Measurements from ENCODE around the gene CDKL4. TPM values are rescaled to one million over a fixed set of nuclear protein-coding genes. Genes with fewer than 3 reads are reported as not detected.

Gene CDKL4
- polyA plus RNA-seq, 2 of the 4 experiments (the other 2 are of a cell fraction): 0.06 TPM; not detected in 1

DNA sequence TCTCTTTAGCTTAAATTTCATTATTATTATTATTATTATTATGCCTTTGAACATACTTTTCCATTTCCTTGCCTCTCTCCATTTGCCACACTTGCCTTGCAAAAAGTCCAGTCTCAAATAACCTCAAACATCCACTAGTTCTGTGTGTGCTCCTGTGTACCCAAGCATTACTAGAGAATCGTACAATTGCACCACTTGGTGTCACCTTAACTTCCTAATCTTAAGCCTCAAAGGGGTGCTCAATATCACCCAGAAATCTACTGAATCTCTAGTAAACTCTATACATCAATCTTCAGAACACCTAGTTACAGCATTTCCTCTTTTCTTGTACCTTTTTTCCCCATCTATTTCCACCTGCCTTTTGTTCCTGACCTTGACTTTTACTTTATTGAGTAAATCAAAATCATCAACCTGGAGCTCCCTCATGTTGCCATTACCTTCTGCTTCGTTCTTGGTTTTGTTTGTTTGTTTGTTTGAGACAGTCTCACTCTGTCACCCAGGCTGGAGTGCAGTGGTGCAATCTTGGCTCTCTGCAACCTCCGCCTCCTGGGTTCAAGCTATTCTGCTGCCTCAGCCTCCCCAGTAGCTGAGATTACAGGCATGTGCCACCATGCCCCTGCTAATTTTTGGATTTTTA lies 110.4 kb downstream of the CDKL4 start (continued):
- TF ChIP-seq, protein P1, sequence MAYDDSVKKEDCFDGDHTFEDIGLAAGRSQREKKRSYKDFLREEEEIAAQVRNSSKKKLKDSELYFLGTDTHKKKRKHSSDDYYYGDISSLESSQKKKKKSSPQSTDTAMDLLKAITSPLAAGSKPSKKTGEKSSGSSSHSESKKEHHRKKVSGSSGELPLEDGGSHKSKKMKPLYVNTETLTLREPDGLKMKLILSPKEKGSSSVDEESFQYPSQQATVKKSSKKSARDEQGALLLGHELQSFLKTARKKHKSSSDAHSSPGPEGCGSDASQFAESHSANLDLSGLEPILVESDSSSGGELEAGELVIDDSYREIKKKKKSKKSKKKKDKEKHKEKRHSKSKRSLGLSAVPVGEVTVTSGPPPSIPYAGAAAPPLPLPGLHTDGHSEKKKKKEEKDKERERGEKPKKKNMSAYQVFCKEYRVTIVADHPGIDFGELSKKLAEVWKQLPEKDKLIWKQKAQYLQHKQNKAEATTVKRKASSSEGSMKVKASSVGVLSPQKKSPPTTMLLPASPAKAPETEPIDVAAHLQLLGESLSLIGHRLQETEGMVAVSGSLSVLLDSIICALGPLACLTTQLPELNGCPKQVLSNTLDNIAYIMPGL (CRISPR knock-in tag; IDR thresholded peaks at IDR 0.05; ENCODE audit: borderline replicate concordance): no peak
- TF ChIP-seq MAX (IDR thresholded peaks at IDR 0.05) (no peak), POLR2A (IDR thresholded peaks at IDR 0.05; ENCODE audit: low read length) (no peak), NPAS2 (CRISPR knock-in tag; IDR thresholded peaks at IDR 0.05; ENCODE audit: borderline replicate concordance) (no peak), MAZ (IDR thresholded peaks at IDR 0.05; ENCODE audit: borderline replicate concordance, low read depth, low read length) (no peak), PHF8 (IDR thresholded peaks at IDR 0.05; ENCODE audit: borderline replicate concordance, low read depth) (no peak), POLR2AphosphoS2 (conservative IDR thresholded peaks at IDR 0.05; ENCODE audit: low read length) (no peak), BHLHE40 (IDR thresholded peaks at IDR 0.05; ENCODE audit: low read depth, low read length) (no peak)

- Histone ChIP-seq H3K4me1 (no peaks in the 10 kb centered on the region), H3K9me3 (no peaks in the 10 kb centered on the region), H3K4me2 (no peak overlapping the region), H3K27ac (no peak overlapping the region), H3K4me3 (no peak overlapping the region)
- ATAC-seq (no peak), FAIRE-seq (no peak), DNase-seq (ENCODE audit: low read depth in 1 of 2, low spot score in 1 of 2) (no peak)
- 73% methylated on average over 1 of the region's 1 CpG for whole genome bisulfite sequencing (ENCODE audit: missing lambda C conversion rate)
- ChIA-PET POLR2A (no interaction called here), CTCF (interaction anchor here (0.7 kb wide), 1 partner anchor 181 kb away, joined by 3 read pairs; no protein-coding TSS in a partner anchor)
- TF ChIP-seq TFCP2L1 (CRISPR knock-in tag; IDR thresholded peaks at IDR 0.05): no peak
- TF ChIP-seq CEBPB (IDR thresholded peaks at IDR 0.05): peak; percentile 48 to 57; a peak in 3 of 4 replicates
These were observed 114.8 kb downstream of the CDKL4 start for GRCh38 chr2:39128919-39129391.

GRCh38 chr2:39127973-39128372 lies 115.8 kb downstream of the CDKL4 start:
- DNase-seq (ENCODE audit: low read depth in 1 of 2, low spot score in 1 of 2): no peak
- no peak for FAIRE-seq
- 55% methylated on average over 1 of the region's 1 CpG for WGBS (ENCODE audit: missing lambda C conversion rate)

More at GRCh38 chr2:39127973-39128372, 115.8 kb downstream of the CDKL4 start:
- peak; percentile 12 for TF ChIP-seq MAFK (IDR thresholded peaks at IDR 0.05; ENCODE audit: partially characterized antibody)
- no peak for TF ChIP-seq RFX5 (IDR thresholded peaks at IDR 0.05)
- no peak for TF ChIP-seq HOXB5 (CRISPR knock-in tag; IDR thresholded peaks at IDR 0.05)
- Histone ChIP-seq H3K27ac (no peak overlapping the region), H3K4me2 (no peak overlapping the region), H3K9me3 (no peaks in the 10 kb centered on the region), H3K4me3 (no peak overlapping the region), H3K4me1 (peaks cover 6% of the 10 kb centered on the region; the same call in 1 of the 3 replicates)
- CTCF ChIA-PET: interaction anchor here (0.6 to 1.0 kb wide), 2 partner anchors 101 to 629 kb away, joined by 3 read pairs; no protein-coding TSS in a partner anchor
- no peak for ATAC-seq
- POLR2A ChIA-PET: no interaction called here

Small RNA genes lying within 50 kb of the gene (small RNA-seq; reads per million reads assigned to genes)
- gene RF00019: 0 reads per million in 6 experiments
- 0 reads per million in 6 experiments for gene RF00272

Other genes starting within 250 kb of the CDKL4 start
- 45.5 and 48.9 TPM in 2 replicates for gene SOS1, start 122.9 kb downstream of the CDKL4 start, polyA plus RNA-seq (2011; rRNA removed)
- 17.0 to 19.6 TPM (median 19.5 TPM) in 3 replicates for gene SOS1, start 122.9 kb downstream of the CDKL4 start, polyA plus RNA-seq (2017; fragmentation: RNase III; extraction: RNeasy Plus Mini Kit Qiagen cat#74134 plus additional on column Dnase treatment)
- 44.2 and 44.6 TPM in 2 replicates for gene MAP4K3, start 193.3 kb upstream of the CDKL4 start, polyA plus RNA-seq (2011; rRNA removed)
- gene MAP4K3, start 193.3 kb upstream of the CDKL4 start, polyA plus RNA-seq (2017; fragmentation: RNase III; extraction: RNeasy Plus Mini Kit Qiagen cat#74134 plus additional on column Dnase treatment): 15.8 to 17.9 TPM (median 17.7 TPM) in 3 replicates

Measured in A549 (cell line).